Upper lobe of right lung (tissue), 1 donor: Measurements from ENCODE around the gene PTPRK. TPM values are rescaled to one million over a fixed set of nuclear protein-coding genes. Genes with fewer than 3 reads are reported as not detected.

Experiments
- ATAC-seq: fragments of 200-7000 bp; cut with Tn5 transposase; one replicate; pipeline ENCODE4 v1.9.1; 2020; ENCODE audit warnings: mild to moderate bottlenecking, moderate library complexity
- DNase-seq: peaks from one replicate; pipeline ENCODE4 v3.0.0-alpha.2; 2020
- H3K27ac ChIP-seq: fragments of 200-600 bp; one replicate; pipeline ENCODE4 v1.8.0; 2022
- H3K27me3 ChIP-seq: fragments of 200-600 bp; one replicate; pipeline ENCODE4 v1.8.0; 2022; ENCODE audit warnings: mild to moderate bottlenecking
- H3K36me3 ChIP-seq: fragments of 200-600 bp; one replicate; pipeline ENCODE4 v1.8.0; 2022
- H3K4me1 ChIP-seq: fragments of 200-600 bp; one replicate; pipeline ENCODE4 v1.8.0; 2022
- H3K4me3 ChIP-seq: fragments of 200-600 bp; one replicate; pipeline ENCODE4 v1.8.0; 2022; ENCODE audit warnings: mild to moderate bottlenecking
- H3K9me3 ChIP-seq: fragments of 200-600 bp; one replicate; pipeline ENCODE4 v1.8.0; 2022
- CTCF ChIP-seq: fragments of 200-600 bp; IDR thresholded peaks from one replicate; pipeline ENCODE4 v1.8.0; 2022; ENCODE audit warnings: antibody characterized with exemption
- intact Hi-C: fragments of 100-400 bp; cut with DNase I; formaldehyde crosslinking; loops from one replicate; pipeline ENCODE4 v1.11.0; 2022
- total RNA-seq: library from RNA; stranded (reverse); fragmentation: NEBNext Ultra II Directional; extraction: Animal tissue kit (Norgen Biotek cat#: 25700); gene quantifications from one replicate; pipeline ENCODE4 v1.2.1, GENCODE V29; 2021
- donor health status: DM: no; HTN: yes; CAD: no; lungs with severe emphysema.

Gene PTPRK
- total RNA-seq, 1 donor from 2014 or later, result 64.6 TPM

- no peak for TF ChIP-seq CTCF
- intact Hi-C loops, result no loop called here
- Histone ChIP-seq H3K27ac (no peak overlapping the region), H3K9me3 (no peaks in the 10 kb centered on the region), H3K4me1 (no peaks in the 10 kb centered on the region), H3K36me3 (no peaks in the 10 kb centered on the region), H3K4me3 (no peak overlapping the region), H3K27me3 (no peaks in the 10 kb centered on the region)
- no peak for DNase-seq
- no peak for ATAC-seq
These were observed 113.9 kb downstream of the PTPRK start for GRCh38 chr6:128406453-128406852.

GRCh38 chr6:128403618-128404444 is 116.6 kb downstream of the PTPRK start:
- no peak for DNase-seq
- Histone ChIP-seq H3K27ac (no peak overlapping the region), H3K9me3 (no peaks in the 10 kb centered on the region), H3K36me3 (no peaks in the 10 kb centered on the region), H3K4me3 (no peak overlapping the region), H3K4me1 (no peaks in the 10 kb centered on the region), H3K27me3 (no peaks in the 10 kb centered on the region)
- intact Hi-C loops, result no loop called here
- TF ChIP-seq CTCF, result no peak
- no peak for ATAC-seq

GRCh38 chr6:128400875-128401274 is 119.5 kb downstream of the PTPRK start:
- Histone ChIP-seq H3K36me3 (no peaks in the 10 kb centered on the region), H3K27ac (no peak overlapping the region), H3K27me3 (no peaks in the 10 kb centered on the region), H3K4me3 (no peak overlapping the region), H3K4me1 (no peaks in the 10 kb centered on the region), H3K9me3 (no peaks in the 10 kb centered on the region)
- DNase-seq (no peak), ATAC-seq (no peak)
- no peak for TF ChIP-seq CTCF
- intact Hi-C loops, result no loop called here

- no peaks in the 10 kb centered on the region for H3K9me3 ChIP-seq
- intact Hi-C loops, result no loop called here
- H3K4me1 ChIP-seq, result no peaks in the 10 kb centered on the region
- DNase-seq, result no peak
- TF ChIP-seq CTCF, result no peak
- no peaks in the 10 kb centered on the region for H3K27me3 ChIP-seq
- no peak overlapping the region for H3K27ac ChIP-seq
- no peaks in the 10 kb centered on the region for H3K36me3 ChIP-seq
- ATAC-seq, result no peak
- no peak overlapping the region for H3K4me3 ChIP-seq
These were observed 122.4 kb downstream of the PTPRK start for GRCh38 chr6:128397996-128398395.

- no peak for ATAC-seq
- no peaks in the 10 kb centered on the region for H3K36me3 ChIP-seq
- DNase-seq, result no peak
- no peaks in the 10 kb centered on the region for H3K9me3 ChIP-seq
- intact Hi-C loops, result no loop called here
- no peak overlapping the region for H3K4me3 ChIP-seq
- no peaks in the 10 kb centered on the region for H3K27me3 ChIP-seq
- no peak for TF ChIP-seq CTCF
- H3K4me1 ChIP-seq, result no peaks in the 10 kb centered on the region
- H3K27ac ChIP-seq, result no peak overlapping the region
These were observed 124.8 kb downstream of the PTPRK start for GRCh38 chr6:128395596-128395995.
